CD14-positive monocyte (primary cell): Measurements from ENCODE around the gene TRPM2. TPM values are rescaled to one million over a fixed set of nuclear protein-coding genes. Genes with fewer than 3 reads are reported as not detected.

Source experiments
- DNase-seq, 3 donors: peaks; one replicate each; pipeline ENCODE4 v3.0.0-alpha.2; 2011 to 2022
- H2AFZ ChIP-seq: 2 replicates; pipeline ENCODE4 v1.6.0; 2012; ENCODE audit warnings: mild to moderate bottlenecking, low read depth, low read length, inconsistent platforms; ENCODE audit not compliant: insufficient read depth, poor library complexity, severe bottlenecking
- H3K27ac ChIP-seq, 2 donors: 1 replicate in 1 of 2; 2 replicates in 1 of 2; pipeline ENCODE4 v1.5.1; 2012 to 2013; ENCODE audit warnings: low read length in 2 of 2, control low read depth in 1 of 2, inconsistent platforms in 1 of 2, low read depth in 1 of 2, mild to moderate bottlenecking in 1 of 2
- H3K27me3 ChIP-seq, 2 donors: one replicate each; pipeline versions ENCODE4 v1.6.0 to v1.6.1; 2011 to 2013; ENCODE audit warnings: low read length in 2 of 2; ENCODE audit not compliant: control insufficient read depth in 2 of 2, insufficient read depth in 2 of 2
- H3K36me3 ChIP-seq, 2 donors: replicated peaks in 1 of 2; 1 replicate in 1 of 2; 2 replicates in 1 of 2; pipeline versions ENCODE4 v1.5.1 to v1.6.1; 2012 to 2013; ENCODE audit warnings: low read length in 2 of 2, control low read depth in 1 of 2, inconsistent platforms in 1 of 2, mild to moderate bottlenecking in 1 of 2; ENCODE audit not compliant: insufficient read depth in 2 of 2, control insufficient read depth in 1 of 2
- H3K4me1 ChIP-seq, 2 donors: 1 replicate in 1 of 2; 2 replicates in 1 of 2; pipeline versions ENCODE4 v1.5.1 to v1.6.1; 2012 to 2013; ENCODE audit warnings: low read length in 2 of 2, control low read depth in 1 of 2, inconsistent platforms in 1 of 2, mild to moderate bottlenecking in 1 of 2, moderate library complexity in 1 of 2; ENCODE audit not compliant: insufficient read depth in 2 of 2, control insufficient read depth in 1 of 2
- H3K4me2 ChIP-seq: replicated peaks from 2 replicates; pipeline ENCODE3; 2012; ENCODE audit warnings: low read length, moderate library complexity, mild to moderate bottlenecking; ENCODE audit not compliant: poor library complexity, severe bottlenecking; ENCODE audit errors: extremely low read depth
- H3K4me3 ChIP-seq, 3 experiments: fragments of 200-600 bp in 1 of 3; sonication (generic) in 1 of 3; replicated peaks in 1 of 3; 1 replicate in 2 of 3; 2 replicates in 1 of 3; pipeline ENCODE4 v1.5.1; 2011 to 2013; ENCODE audit warnings: low read length in 3 of 3, mild to moderate bottlenecking in 3 of 3, control low read depth in 2 of 3, low read depth in 2 of 3, inconsistent platforms in 1 of 3, moderate library complexity in 1 of 3
- H3K79me2 ChIP-seq: 2 replicates; pipeline ENCODE4 v1.6.0; 2012; ENCODE audit warnings: mild to moderate bottlenecking, control low read depth, inconsistent platforms, low read length, moderate library complexity; ENCODE audit not compliant: insufficient read depth
- H3K9ac ChIP-seq: 2 replicates; pipeline ENCODE4 v1.6.0; 2017; ENCODE audit warnings: low read length, mild to moderate bottlenecking; ENCODE audit not compliant: insufficient read depth, poor library complexity, severe bottlenecking
- H3K9me3 ChIP-seq, 2 donors: replicated peaks in 1 of 2; 1 replicate in 1 of 2; 2 replicates in 1 of 2; pipeline versions ENCODE4 v1.5.1 to v1.6.1; 2012 to 2013; ENCODE audit warnings: low read length in 2 of 2, control low read depth in 1 of 2; ENCODE audit not compliant: control insufficient read depth in 1 of 2, insufficient read depth in 1 of 2
- H4K20me1 ChIP-seq: 2 replicates; pipeline ENCODE4 v1.6.0; 2012; ENCODE audit warnings: mild to moderate bottlenecking, low read length, control low read depth, moderate library complexity; ENCODE audit not compliant: insufficient read depth
- H3K27ac Mint-ChIP-seq, 7 donors: one replicate each; pipeline ENCODE4 v1.8.0; 2020; ENCODE audit warnings: mild to moderate bottlenecking in 7 of 7, mixed read lengths in 7 of 7, moderate library complexity in 6 of 7, inconsistent platforms in 2 of 7
- H3K27me3 Mint-ChIP-seq, 3 donors: one replicate each; pipeline ENCODE4 v1.8.0; 2021 to 2022; ENCODE audit warnings: low read depth in 3 of 3, mild to moderate bottlenecking in 3 of 3, mixed read lengths in 3 of 3, moderate library complexity in 3 of 3, inconsistent platforms in 1 of 3
- H3K36me3 Mint-ChIP-seq, 2 donors: one replicate each; pipeline ENCODE4 v1.8.0; 2020; ENCODE audit warnings: mixed read lengths in 2 of 2, inconsistent platforms in 1 of 2, mild to moderate bottlenecking in 1 of 2
- H3K4me1 Mint-ChIP-seq: one replicate; pipeline ENCODE4 v1.8.0; 2020; ENCODE audit warnings: mild to moderate bottlenecking, mixed read lengths
- H3K4me3 Mint-ChIP-seq, 2 donors: one replicate each; pipeline ENCODE4 v1.8.0; 2020; ENCODE audit warnings: mild to moderate bottlenecking in 2 of 2, mixed read lengths in 2 of 2, moderate library complexity in 1 of 2
- H3K9me3 Mint-ChIP-seq, 7 donors: one replicate each; pipeline ENCODE4 v1.8.0; 2020 to 2022; ENCODE audit warnings: mixed read lengths in 7 of 7, mild to moderate bottlenecking in 6 of 7, moderate library complexity in 6 of 7, inconsistent platforms in 2 of 7
- CTCF ChIP-seq: fragments of 200-600 bp; IDR thresholded peaks from one replicate; pipeline ENCODE4 v1.8.0; 2022; ENCODE audit warnings: antibody characterized with exemption, mild to moderate bottlenecking
- WGBS: methylation state at CpG from one replicate; pipeline ENCODE4 v1.1.5; 2013; ENCODE audit warnings: missing lambda C conversion rate; ENCODE audit not compliant: insufficient coverage; 5-methylcytosine and 5-hydroxymethylcytosine counted together
- intact Hi-C, 2 donors: fragments of 100-400 bp; cut with micrococcal nuclease; formaldehyde crosslinking; loops; one replicate each; pipeline versions ENCODE4 v1.15.0 to v1.15.1; 2023
- polyA plus RNA-seq, 3 donors: library from polyadenylated mRNA; depleted of rRNA in 1 of 3; unstranded in 2 of 3; stranded (reverse) in 1 of 3; fragments of 300-500 nt in 2 of 3; fragments of >200 nt in 1 of 3; fragmentation: Illumina TruSeq in 2 of 3; gene quantifications; 1 replicate in 2 of 3; 2 replicates in 1 of 3; pipeline ENCODE4 v1.2.3, GENCODE V29; 2012 to 2021

The TRPM2 gene
- polyA plus RNA-seq, 3 donors = 7.6 to 21.6 (median 12.2) TPM

- H4K20me1 ChIP-seq = peaks cover 9% of the 10 kb centered on the region
- no peak for TF ChIP-seq CTCF
- Mint-ChIP-seq H3K27me3 (no peaks in the 10 kb centered on the region), H3K27ac (peak overlapping the region in 3 of 7 donors; percentile 24 to 62 (median 58)), H3K4me3 (no peak overlapping the region), H3K9me3 (peaks cover 12 to 24% (median 14%) of the 10 kb centered on the region in 7 donors), H3K36me3 (peaks cover 55 to 74% of the 10 kb centered on the region in 2 donors), H3K4me1 (no peaks in the 10 kb centered on the region)
- peaks cover 57 to 80% of the 10 kb centered on the region in 2 donors for H3K36me3 ChIP-seq
- H3K79me2 ChIP-seq = no peaks in the 10 kb centered on the region
- H2AFZ ChIP-seq = no peak overlapping the region
- peak; percentile 12 to 36 (median 33) for DNase-seq
- WGBS = 71% methylated on average over 1 of the region's 3 CpGs
- intact Hi-C loops = no loop called here
- peaks cover 4 to 20% of the 10 kb centered on the region in 2 donors for H3K9me3 ChIP-seq
- no peak overlapping the region for H3K9ac ChIP-seq
- H3K4me1 ChIP-seq = no peaks in the 10 kb centered on the region
- H3K4me2 ChIP-seq = no peak overlapping the region
- H3K27me3 ChIP-seq = no peaks in the 10 kb centered on the region
- no peak overlapping the region for H3K4me3 ChIP-seq
- H3K27ac ChIP-seq = no peak overlapping the region
Measured at GRCh38 chr21:44428281-44428960, 75.0 kb downstream of the TRPM2 start.

GRCh38 chr21:44429894-44430293 lies 76.5 kb downstream of the TRPM2 start:
- intact Hi-C loops = no loop called here

More at GRCh38 chr21:44429894-44430293, 76.5 kb downstream of the TRPM2 start:
- Histone ChIP-seq H3K9me3 (peaks cover 4 to 20% of the 10 kb centered on the region in 2 donors), H3K79me2 (no peaks in the 10 kb centered on the region), H3K27ac (no peak overlapping the region), H4K20me1 (peaks cover 9% of the 10 kb centered on the region), H3K27me3 (no peaks in the 10 kb centered on the region), H3K36me3 (peaks cover 57 to 80% of the 10 kb centered on the region in 2 donors), H3K9ac (no peak overlapping the region), H3K4me1 (no peaks in the 10 kb centered on the region), H3K4me2 (no peak overlapping the region), H2AFZ (no peak overlapping the region), H3K4me3 (no peak overlapping the region)
- no CpG with 5 or more reads among the region's 1 CpG for WGBS
- TF ChIP-seq CTCF = no peak
- no peak overlapping the region for H3K4me3 Mint-ChIP-seq
- no peaks in the 10 kb centered on the region for H3K27me3 Mint-ChIP-seq
- peaks cover 12 to 24% (median 14%) of the 10 kb centered on the region in 7 donors for H3K9me3 Mint-ChIP-seq
- DNase-seq = no peak
- H3K27ac Mint-ChIP-seq = no peak overlapping the region
- H3K36me3 Mint-ChIP-seq = peaks cover 59 to 74% of the 10 kb centered on the region in 2 donors
- H3K4me1 Mint-ChIP-seq = no peaks in the 10 kb centered on the region
